ENCODE results near the gene ANKRD28. TPM values are rescaled to one million over a fixed set of nuclear protein-coding genes. Genes with fewer than 3 reads are reported as not detected.
"Not testable (repeated sequence)": the region's sequence is repeated elsewhere in the genome, so short reads cannot be mapped to it uniquely, and the experiment has no call there.

ANKRD28 gene
- total RNA-seq, 2 donors from 2014 or later = 33.4 to 37.1 TPM

- H3K4me3 Mint-ChIP-seq = no peak overlapping the region
- Histone ChIP-seq H3K27ac (ENCODE audit: low read depth, low read length) (no peak overlapping the region), H3K9me3 (ENCODE audit: control insufficient read depth, low read length) (peaks cover 15% of the 10 kb centered on the region), H3K9ac (ENCODE audit: extremely low read depth, low read length, poor library complexity, severe bottlenecking) (no peak overlapping the region), H3K4me3 (ENCODE audit: low read length) (no peak overlapping the region), H3K4me1 (ENCODE audit: control insufficient read depth, insufficient read depth, low read length) (no peaks in the 10 kb centered on the region), H3K36me3 (ENCODE audit: control insufficient read depth, insufficient read depth, low read length) (no peaks in the 10 kb centered on the region), H3K27me3 (ENCODE audit: control insufficient read depth, insufficient read depth, low read length, poor library complexity, severe bottlenecking) (no peaks in the 10 kb centered on the region)
- H3K27ac Mint-ChIP-seq = no peak overlapping the region
- no peaks in the 10 kb centered on the region for H3K27me3 Mint-ChIP-seq (ENCODE audit: insufficient read depth)
- 100% methylated on average over 3 of the region's 3 CpGs; no CpG with 5 or more reads in 1 of the 2 experiments for WGBS, 2 experiments (ENCODE audit: insufficient coverage in 1 of 2, insufficient read length in 1 of 2)
- DNase-seq = no peak
- TF ChIP-seq CTCF (conservative IDR thresholded peaks at IDR 0.05) = no peak
- H3K9me3 Mint-ChIP-seq = peaks cover 14% of the 10 kb centered on the region
- H3K4me1 Mint-ChIP-seq = peaks cover 10% of the 10 kb centered on the region
- H3K36me3 Mint-ChIP-seq (ENCODE audit: low read depth) = peaks cover 18% of the 10 kb centered on the region
Observed at GRCh38 chr3:15845475-15845874, 47.7 kb upstream of the ANKRD28 start.

GRCh38 chr3:15844889-15845288 is 47.1 kb upstream of the ANKRD28 start:
- Mint-ChIP-seq H3K36me3 (ENCODE audit: low read depth) (peaks cover 22% of the 10 kb centered on the region), H3K4me3 (no peak overlapping the region), H3K4me1 (peaks cover 10% of the 10 kb centered on the region), H3K27ac (no peak overlapping the region), H3K9me3 (peaks cover 20% of the 10 kb centered on the region), H3K27me3 (ENCODE audit: insufficient read depth) (no peaks in the 10 kb centered on the region)
- no peak for DNase-seq
- 83 to 87% methylated on average over 1 to 3 of the region's 3 CpGs for WGBS, 2 experiments (ENCODE audit: insufficient coverage in 1 of 2, insufficient read length in 1 of 2)
- Histone ChIP-seq H3K36me3 (ENCODE audit: control insufficient read depth, insufficient read depth, low read length) (no peaks in the 10 kb centered on the region), H3K27me3 (ENCODE audit: control insufficient read depth, insufficient read depth, low read length, poor library complexity, severe bottlenecking) (no peaks in the 10 kb centered on the region), H3K9me3 (ENCODE audit: control insufficient read depth, low read length) (peaks cover 19% of the 10 kb centered on the region), H3K4me3 (ENCODE audit: low read length) (no peak overlapping the region), H3K9ac (ENCODE audit: extremely low read depth, low read length, poor library complexity, severe bottlenecking) (no peak overlapping the region), H3K27ac (ENCODE audit: low read depth, low read length) (no peak overlapping the region), H3K4me1 (ENCODE audit: control insufficient read depth, insufficient read depth, low read length) (no peaks in the 10 kb centered on the region)
- TF ChIP-seq CTCF (conservative IDR thresholded peaks at IDR 0.05) = no peak

- H3K27me3 ChIP-seq (ENCODE audit: control insufficient read depth, insufficient read depth, low read length, poor library complexity, severe bottlenecking); H3K27me3 Mint-ChIP-seq (ENCODE audit: insufficient read depth); H3K27ac ChIP-seq (ENCODE audit: low read depth, low read length); H3K4me1 Mint-ChIP-seq; H3K4me3 ChIP-seq (ENCODE audit: low read length); H3K9ac ChIP-seq (ENCODE audit: extremely low read depth, low read length, poor library complexity, severe bottlenecking); H3K36me3 ChIP-seq (ENCODE audit: control insufficient read depth, insufficient read depth, low read length); H3K4me1 ChIP-seq (ENCODE audit: control insufficient read depth, insufficient read depth, low read length); H3K4me3 Mint-ChIP-seq; H3K27ac Mint-ChIP-seq; DNase-seq: not testable (repeated sequence)
- H3K9me3 ChIP-seq (ENCODE audit: control insufficient read depth, low read length) = peaks cover 18% of the 10 kb centered on the region
- 96 to 100% methylated on average over 2 to 4 of the region's 4 CpGs for WGBS, 2 experiments (ENCODE audit: insufficient coverage in 1 of 2, insufficient read length in 1 of 2)
- Mint-ChIP-seq H3K36me3 (ENCODE audit: low read depth) (peaks cover 26% of the 10 kb centered on the region), H3K9me3 (peaks cover 28% of the 10 kb centered on the region)
Observed at GRCh38 chr3:15841091-15841973, 43.6 kb upstream of the ANKRD28 start.
